GM18870 (cell line): ENCODE data around the gene ADCK1.
"Not testable (repeated sequence)": the region's sequence is repeated elsewhere in the genome, so short reads cannot be mapped to it uniquely, and the experiment has no call there.

Experiments
- ATAC-seq: cut with Tn5 transposase; IDR thresholded peaks from one replicate; pipeline ENCODE4 v1.9.1; 2021; ENCODE audit warnings: moderate library complexity; ENCODE audit not compliant: unreplicated experiment

ADCK1 gene

GRCh38 chr14:77864085-77864484 is 64.2 kb downstream of the ADCK1 start:
- ATAC-seq = no peak

- ATAC-seq = no peak
These were observed 64.7 kb downstream of the ADCK1 start for GRCh38 chr14:77864580-77864979.

GRCh38 chr14:77865455-77865854 is 65.5 kb downstream of the ADCK1 start:
- ATAC-seq = no peak

- no peak for ATAC-seq
These were observed 67.0 kb downstream of the ADCK1 start for GRCh38 chr14:77866932-77867331.

GRCh38 chr14:77867476-77867875 is 67.6 kb downstream of the ADCK1 start:
- ATAC-seq = no peak

GRCh38 chr14:77868552-77869285 is 68.8 kb downstream of the ADCK1 start:
- no peak for ATAC-seq

- ATAC-seq = no peak
These were observed 69.4 kb downstream of the ADCK1 start for GRCh38 chr14:77869340-77869739.

GRCh38 chr14:77870646-77871045 is 70.7 kb downstream of the ADCK1 start:
- no peak for ATAC-seq

- no peak for ATAC-seq
These were observed 72.2 kb downstream of the ADCK1 start for GRCh38 chr14:77872152-77872551.

GRCh38 chr14:77872983-77873382 is 73.1 kb downstream of the ADCK1 start:
- ATAC-seq = no peak

- ATAC-seq = no peak
These were observed 78.9 kb downstream of the ADCK1 start for GRCh38 chr14:77878783-77879182.

- ATAC-seq = no peak
These were observed 80.1 kb downstream of the ADCK1 start for GRCh38 chr14:77880056-77880455.

GRCh38 chr14:77882098-77882497 is 82.2 kb downstream of the ADCK1 start:
- ATAC-seq = no peak

- ATAC-seq = no peak
These were observed 82.7 kb downstream of the ADCK1 start for GRCh38 chr14:77882636-77883035.

GRCh38 chr14:77883131-77883846 is 83.4 kb downstream of the ADCK1 start:
- ATAC-seq = no peak

GRCh38 chr14:77883847-77884238 is 83.9 kb downstream of the ADCK1 start:
- no peak for ATAC-seq

- no peak for ATAC-seq
These were observed 85.5 kb downstream of the ADCK1 start for GRCh38 chr14:77885367-77885766.

GRCh38 chr14:77886010-77886409 is 86.1 kb downstream of the ADCK1 start:
- ATAC-seq = no peak

- ATAC-seq = not testable (repeated sequence)
These were observed 89.0 kb downstream of the ADCK1 start for GRCh38 chr14:77888903-77889302.

- no peak for ATAC-seq
These were observed 90.1 kb downstream of the ADCK1 start for GRCh38 chr14:77889971-77890442.

- ATAC-seq = no peak
These were observed 91.0 kb downstream of the ADCK1 start for GRCh38 chr14:77890873-77891272.

GRCh38 chr14:77892381-77892871 is 92.5 kb downstream of the ADCK1 start:
- no peak for ATAC-seq
